ENCODE measurements around the gene SYT14.

Gene SYT14

GRCh38 chr1:209988706-209989105 is 50.7 kb downstream of the SYT14 start:
- no peak overlapping the region for H3K27ac ChIP-seq
- no peak for TF ChIP-seq CTCF (conservative IDR thresholded peaks at IDR 0.05)

- peak; percentile 65 for TF ChIP-seq CTCF (conservative IDR thresholded peaks at IDR 0.05)
- no peak overlapping the region for H3K27ac ChIP-seq
Measured at GRCh38 chr1:209989525-209989924, 51.5 kb downstream of the SYT14 start.

GRCh38 chr1:209993061-209993830 is 55.2 kb downstream of the SYT14 start:
- H3K27ac ChIP-seq, result no peak overlapping the region
- TF ChIP-seq CTCF (conservative IDR thresholded peaks at IDR 0.05), result no peak

GRCh38 chr1:209996348-209996747 is 58.3 kb downstream of the SYT14 start:
- no peak for TF ChIP-seq CTCF (conservative IDR thresholded peaks at IDR 0.05)

GRCh38 chr1:209999005-209999404 is 61.0 kb downstream of the SYT14 start:
- TF ChIP-seq CTCF (conservative IDR thresholded peaks at IDR 0.05), result no peak
- no peak overlapping the region for H3K27ac ChIP-seq

More at GRCh38 chr1:209996348-209996747, 58.3 kb downstream of the SYT14 start:
- no peak overlapping the region for H3K27ac ChIP-seq

GRCh38 chr1:210001751-210002150 is 63.7 kb downstream of the SYT14 start:
- no peak for TF ChIP-seq CTCF (conservative IDR thresholded peaks at IDR 0.05)
- H3K27ac ChIP-seq, result no peak overlapping the region

- TF ChIP-seq CTCF (conservative IDR thresholded peaks at IDR 0.05), result no peak
- H3K27ac ChIP-seq, result no peak overlapping the region
Measured at GRCh38 chr1:210003501-210003900, 65.5 kb downstream of the SYT14 start.
